NCI-H1048 (cell line): ENCODE results near the gene MARK4.
A peak's percentile ranks its signal among the peaks of the same experiment; 100 is the strongest.
"Not testable (repeated sequence)": the region's sequence is repeated elsewhere in the genome, so short reads cannot be mapped to it uniquely, and the experiment has no call there.

ENCODE experiments used
- DNase-seq: peaks from one replicate; lab custom pipeline; 2025; lab: John Stamatoyannopoulos, UW

MARK4 gene

DNA sequence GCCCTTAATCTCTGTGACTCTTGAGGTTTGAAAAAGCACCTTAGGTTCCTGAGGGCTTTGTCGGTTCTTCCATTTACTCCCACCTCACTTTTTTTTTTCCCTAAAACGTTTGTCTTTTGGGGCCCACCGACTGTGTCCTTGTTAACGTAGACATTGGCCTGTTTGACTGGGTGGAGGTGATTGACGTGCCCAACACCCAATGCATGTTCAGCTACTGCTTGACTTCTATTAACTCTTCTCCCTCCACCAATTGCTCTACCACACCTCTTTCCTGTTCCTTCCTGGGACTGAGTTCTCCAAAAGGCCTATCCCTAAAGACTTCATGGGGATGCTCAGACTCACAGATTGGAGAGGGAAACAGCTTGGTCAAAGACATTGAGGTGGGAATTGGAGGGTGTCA, 54.4 kb downstream of the MARK4 start:
- no peak for DNase-seq

DNA sequence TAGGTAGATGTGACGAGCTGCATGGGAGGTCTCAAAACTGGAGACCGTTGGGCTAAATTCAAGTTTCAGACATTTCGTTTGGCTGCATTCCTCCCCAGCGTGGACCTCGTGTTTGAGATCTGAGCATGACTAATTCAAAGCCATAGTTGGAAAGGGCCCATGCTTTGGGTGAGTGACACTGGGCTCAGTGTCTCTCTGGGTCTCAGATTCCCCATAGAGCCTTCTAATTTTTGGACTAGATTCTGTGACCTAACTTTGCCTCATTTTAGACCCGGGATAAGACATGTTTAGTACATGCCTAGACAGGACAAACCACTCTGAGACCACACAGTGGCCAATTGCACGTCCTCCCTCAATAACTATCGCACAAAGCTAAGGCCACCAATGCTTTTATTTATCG, 55.0 kb downstream of the MARK4 start:
- DNase-seq, result no peak

DNA sequence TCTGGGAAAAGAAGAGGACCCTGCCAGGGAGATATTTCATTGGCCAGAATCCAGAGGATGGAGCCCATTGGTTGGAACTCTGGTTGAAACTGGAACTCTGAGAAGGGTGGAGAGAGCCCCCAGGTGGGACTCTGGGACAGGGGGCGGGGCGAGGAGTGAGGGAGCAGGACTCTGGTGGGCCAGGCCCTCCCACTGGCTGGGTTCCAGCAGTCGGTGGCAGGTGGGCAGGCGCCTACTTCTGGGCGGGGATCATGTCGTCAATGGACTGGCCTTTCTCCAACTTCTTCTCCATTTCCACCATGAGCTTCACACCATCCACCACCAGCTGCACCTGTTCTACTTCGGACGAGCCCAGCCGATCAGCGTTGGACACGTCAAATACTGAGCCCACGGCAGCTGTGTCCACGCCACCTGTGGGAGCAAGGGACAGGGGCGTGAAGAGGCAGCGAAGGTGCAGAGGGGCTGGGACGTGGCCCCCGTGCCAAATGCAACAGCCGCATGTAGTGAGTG, 55.5 kb downstream of the MARK4 start:
- DNase-seq, result peak; percentile 28

DNA sequence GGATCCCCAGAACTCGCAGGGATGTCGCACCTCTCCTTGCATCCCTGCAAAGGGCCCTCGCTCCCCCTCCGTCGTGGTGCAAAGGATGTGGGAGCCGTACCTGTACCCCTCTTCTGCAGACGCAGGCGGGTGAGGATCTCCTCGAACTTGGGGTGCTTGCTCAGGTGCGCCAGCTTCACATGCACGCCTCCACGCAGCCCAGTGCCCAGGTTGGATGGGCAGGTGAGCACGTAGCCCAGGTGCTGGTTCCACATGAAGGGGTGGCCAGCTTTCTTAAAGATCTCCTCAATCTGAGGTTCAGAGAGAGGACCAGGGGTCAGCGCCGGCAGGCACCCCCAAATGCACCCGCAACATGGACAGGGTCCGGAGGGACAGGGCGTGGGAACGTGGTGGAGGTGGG, 56.3 kb downstream of the MARK4 start:
- DNase-seq, result no peak

DNA sequence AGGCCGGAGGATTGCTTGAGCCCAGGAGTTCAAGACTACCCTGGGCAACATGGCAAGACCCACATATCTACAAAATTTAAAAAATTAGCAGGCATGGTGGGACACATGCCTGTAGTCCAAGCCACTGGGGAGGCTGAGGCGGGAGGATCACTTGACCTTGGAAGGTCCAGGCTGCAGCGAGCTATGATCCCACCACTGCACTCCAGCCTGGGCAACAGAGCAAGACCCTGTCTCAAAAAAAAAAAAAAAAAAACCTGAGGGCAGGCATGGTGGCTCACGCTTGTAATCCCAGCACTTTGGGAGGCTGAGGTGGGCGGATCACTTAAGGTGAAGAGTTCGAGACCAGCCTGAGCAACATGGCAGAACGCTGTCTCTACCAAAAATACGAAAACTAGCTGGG, 58.3 kb downstream of the MARK4 start:
- DNase-seq, result not testable (repeated sequence)

DNA sequence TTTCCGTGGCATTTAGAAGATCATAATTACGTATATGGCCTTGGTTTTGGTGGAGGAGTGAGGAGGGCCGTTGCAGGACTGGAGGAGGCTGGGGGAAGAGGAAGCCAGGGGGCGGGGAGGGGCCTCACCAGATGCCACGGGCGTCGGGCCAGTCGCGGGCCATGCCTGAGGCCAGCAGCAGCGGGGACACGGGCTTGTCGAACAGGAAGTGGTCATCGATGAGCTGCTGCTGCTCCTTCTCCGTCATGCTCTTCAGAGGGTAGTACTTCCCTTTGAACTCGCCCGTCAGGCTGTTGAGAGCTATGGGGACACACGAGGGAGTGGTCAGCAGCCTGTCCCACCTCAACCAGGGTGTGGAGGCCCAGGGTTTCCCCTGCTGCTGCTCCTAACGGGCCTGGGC, 60.5 kb downstream of the MARK4 start:
- DNase-seq, result no peak

DNA sequence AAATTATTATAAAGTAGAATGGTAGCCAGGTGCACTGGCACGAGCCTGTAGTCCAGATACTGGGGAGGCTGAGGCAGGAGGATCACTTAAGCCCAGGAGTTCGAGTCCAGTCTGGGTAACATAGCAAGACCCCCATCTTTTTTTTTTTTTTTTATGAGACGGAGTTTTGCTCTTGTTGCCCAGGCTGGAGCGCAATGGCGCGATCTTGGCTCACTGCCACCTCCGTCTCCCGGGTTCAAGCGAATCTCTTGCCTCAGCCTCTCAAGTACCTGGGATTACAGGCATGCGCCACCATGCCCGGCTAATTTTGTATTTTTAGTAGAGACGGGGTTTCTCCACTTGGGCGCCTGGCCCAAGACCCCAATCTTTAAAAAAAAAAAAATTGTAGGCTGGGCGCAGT, 61.2 kb downstream of the MARK4 start:
- DNase-seq, result not testable (repeated sequence)

DNA sequence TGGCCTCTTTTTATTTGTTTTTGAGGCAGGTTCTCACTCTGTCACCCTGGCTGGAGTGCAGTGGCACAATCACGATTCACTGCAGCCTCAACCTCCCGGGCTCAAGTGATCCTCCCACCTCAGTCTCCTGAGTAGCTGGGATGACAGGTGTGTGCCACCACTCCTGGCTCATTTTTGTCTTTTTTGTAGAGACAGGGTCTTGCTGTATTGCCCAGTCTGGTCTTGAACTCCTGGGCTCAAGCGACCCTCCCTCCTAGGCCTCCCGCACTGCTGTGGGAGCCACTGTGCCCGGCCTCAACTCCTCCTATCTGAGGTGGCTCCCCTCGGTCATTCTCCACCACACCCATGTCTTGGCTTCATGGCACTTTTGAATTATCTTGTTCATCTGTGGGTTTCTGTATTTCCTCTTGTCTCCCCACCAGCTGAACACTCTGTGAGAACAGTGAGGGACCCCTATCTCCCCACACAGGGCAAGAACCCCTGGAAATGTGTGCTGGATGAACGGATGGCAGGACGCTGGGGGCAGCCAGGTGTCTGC, 63.7 kb downstream of the MARK4 start:
- no peak for DNase-seq

DNA sequence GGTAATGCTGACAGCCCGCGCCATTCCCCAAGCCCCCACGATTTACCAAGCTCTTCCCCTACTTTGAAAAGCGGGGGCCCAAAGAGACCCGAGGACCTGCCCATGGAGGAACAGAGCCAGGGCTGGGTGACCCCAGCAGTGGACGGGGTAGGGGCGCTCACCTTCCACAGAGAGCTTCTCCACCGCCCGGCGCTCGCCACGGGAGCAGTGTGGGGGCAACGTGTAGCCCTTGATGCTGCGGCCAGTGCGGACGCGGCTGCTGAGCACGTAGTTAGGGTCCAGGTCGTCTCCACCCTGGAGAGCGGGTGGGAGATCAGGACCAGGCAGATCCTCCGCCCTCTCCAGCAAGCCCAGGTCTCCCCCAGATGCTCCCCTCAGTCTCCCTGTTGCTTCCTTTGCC, 64.2 kb downstream of the MARK4 start:
- DNase-seq, result no peak

DNA sequence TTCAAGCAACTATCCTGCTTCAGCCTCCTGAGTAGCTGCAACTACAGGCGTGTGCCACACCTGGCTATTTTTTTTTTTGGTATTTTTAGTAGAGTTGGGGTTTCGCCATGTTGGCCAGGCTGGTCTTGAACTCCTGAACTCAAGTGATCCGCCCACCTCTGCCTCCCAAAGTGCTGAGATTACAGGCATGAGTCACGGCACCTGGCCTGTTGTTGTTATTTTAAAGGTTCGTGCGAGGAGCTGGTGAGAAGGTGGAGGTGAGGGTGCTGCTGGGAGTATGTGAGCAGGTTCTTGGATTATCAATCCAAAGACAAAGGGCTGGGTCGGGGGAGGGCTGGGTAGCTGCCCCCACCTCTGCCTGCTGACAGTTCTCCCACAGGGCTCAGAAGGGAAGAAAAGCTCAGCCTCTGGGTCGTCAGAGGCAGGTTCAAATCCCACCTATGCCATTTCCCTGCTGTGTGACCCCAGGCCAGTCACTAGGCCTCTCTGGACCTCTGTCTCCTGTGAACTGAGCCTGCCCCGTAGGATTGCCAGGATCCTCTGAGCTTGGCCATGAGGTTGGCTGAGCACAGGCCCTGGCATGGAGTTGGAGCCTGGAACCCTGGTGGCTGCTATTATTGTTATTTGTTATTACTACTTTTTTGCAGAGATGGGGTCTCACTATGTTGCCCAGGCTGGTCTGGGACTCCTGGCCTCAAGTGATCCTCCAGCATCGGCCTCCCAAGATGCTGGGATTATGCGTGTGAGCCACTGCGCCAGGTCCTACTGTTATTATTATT, 70.1 kb downstream of the MARK4 start:
- no peak for DNase-seq

DNA sequence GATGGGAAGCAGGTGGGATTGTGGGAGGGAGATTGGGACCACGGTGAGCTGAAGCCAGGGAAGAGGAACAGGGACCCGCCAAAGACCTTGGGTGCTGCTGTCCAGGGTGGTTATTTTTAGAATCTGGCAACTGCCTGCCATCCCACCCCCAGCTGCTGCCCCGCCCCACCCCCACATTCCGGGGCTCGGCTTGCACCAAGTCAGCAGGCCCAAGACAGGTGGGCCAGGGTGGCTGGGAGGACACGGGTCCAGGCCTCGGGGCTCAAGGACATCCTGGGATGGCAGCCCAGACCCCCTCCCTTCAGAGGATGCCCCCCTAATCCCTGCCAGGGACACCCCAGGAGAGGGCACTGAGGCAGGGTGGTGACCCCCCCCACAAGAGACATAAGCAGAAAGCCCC, 70.8 kb downstream of the MARK4 start:
- no peak for DNase-seq

DNA sequence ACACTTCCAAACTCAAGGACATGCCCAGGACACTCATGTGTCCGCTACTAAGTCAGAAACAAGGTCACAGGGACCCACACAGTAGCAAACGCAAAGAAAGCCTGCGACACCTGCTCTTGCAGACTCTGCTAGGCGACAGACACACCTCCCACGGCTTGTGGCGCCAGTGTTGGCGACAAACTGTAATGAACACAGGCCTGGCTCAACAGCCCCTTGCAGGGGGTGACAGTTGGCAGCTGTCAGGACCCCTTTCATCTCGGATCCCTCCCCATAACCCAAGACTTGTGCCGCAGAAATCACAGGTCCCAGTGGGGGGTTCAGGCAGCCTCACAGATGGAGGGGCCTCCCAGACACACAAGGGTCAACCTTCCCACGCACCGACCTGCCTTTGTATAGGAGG, 71.2 kb downstream of the MARK4 start:
- DNase-seq, result no peak

DNA sequence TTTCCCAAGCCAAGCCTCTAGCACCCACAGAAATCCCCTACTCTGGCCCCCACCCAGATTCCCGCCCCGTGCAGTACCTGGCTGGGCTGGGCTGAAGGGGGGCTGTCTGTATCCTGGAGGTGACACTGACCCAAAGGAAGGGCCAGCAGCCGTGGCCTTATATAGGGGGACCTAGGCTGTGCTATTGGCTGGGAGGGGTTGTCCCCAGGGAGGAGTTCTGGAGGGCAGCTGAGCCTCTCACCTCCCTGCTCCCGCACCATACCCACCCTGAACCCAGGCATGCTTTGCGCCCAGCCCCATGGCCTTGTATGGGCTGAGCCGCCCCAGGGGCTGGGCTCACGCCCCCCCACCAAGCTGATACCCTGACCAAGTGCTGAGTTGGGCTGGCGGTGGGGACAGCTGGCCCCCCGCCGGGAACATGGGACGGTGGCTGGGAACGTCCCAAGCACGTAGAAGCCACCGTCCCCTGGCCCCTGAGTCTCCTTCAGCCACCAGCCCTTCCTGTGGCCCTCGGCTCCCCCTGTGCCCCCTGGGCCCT, 71.7 kb downstream of the MARK4 start, which contains the start of gene CKM:
Gene CKM, minus strand, starts transcription at position 132 of the 538 bp plus-strand sequence. CDS start 3,162 bp downstream, outside the sequence.
- no peak for DNase-seq

DNA sequence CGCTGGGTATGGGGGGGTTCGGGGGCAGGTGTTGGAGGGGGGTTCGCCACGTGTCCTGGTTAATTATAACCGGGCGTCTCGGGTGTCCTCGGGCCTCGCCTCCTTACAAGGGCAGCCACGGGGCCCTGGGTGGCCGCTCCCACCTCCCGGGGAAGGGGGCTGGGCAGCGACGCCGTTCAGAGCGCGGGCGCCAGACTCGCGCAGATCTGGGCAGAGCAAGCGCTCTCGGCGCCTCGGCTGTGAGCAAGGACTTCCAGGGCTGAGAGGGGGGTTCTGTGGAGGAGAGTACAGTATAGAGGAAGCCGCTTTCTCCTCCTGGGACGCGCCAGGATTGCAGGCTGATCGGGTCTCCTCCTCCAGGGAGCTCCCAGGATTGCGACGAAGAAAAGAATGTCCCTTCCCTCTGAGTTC, 72.6 kb downstream of the MARK4 start:
- no peak for DNase-seq

DNA sequence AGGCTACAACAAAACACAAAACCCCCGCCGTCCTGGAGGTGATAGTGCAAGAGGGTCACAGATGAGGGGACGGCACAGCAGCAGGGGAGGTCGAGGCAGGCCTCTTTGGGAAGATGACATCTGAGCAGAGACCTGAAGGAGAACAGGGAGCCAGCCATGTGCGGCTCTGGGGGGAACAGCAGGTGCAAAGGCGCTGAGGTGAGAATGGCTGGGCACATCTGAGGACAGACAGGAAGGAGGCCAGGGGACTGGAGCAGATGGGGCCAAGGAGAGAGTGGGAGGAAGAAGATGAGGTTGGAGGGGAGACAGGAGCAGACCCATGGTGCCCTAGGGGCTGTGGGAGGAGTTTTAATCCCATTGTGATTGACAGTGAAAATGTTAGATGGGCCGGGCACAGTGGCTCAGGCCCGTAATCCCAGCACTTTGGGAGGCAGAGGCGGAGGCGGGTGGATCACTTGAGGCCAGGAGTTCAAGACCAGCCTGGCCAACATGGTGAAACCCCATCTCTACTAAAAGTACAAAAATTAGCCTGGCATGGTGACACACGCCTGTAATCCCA, 73.4 kb downstream of the MARK4 start:
- no peak for DNase-seq

DNA sequence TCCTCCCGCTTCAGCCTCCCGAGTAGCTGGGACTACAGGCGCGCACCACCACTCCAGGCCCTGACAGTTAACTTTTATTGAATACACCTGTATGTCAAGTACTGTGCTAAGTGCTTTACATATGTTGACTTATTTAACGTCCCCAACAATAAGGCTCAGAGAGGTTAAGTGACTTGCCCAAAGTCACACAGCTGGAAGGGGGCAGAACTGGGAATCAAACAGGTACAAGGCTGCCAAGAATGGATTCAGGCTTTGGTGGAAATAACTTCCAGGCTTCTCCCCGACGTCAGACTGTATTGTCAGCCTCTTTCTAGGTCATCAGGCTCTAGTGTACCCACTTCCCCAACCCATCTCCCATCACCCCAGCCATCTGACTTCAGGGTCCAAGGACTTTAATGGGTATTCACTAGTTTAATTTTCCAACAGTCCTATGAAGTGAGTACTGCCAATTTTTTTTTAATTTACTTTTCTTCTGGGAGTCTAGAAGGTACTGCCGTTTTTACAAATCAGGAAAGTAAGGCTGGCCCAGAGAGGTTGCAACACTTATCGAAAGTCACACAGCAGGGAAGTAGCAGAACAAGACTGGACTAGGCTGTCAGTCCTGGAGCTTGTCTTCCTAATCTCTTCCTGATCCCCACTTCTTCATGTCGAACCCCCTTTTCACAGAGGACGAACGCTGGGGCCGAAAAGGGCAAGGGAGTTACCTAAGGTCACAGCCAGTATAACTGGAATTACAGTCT, 76.5 kb downstream of the MARK4 start:
- no peak for DNase-seq

DNA sequence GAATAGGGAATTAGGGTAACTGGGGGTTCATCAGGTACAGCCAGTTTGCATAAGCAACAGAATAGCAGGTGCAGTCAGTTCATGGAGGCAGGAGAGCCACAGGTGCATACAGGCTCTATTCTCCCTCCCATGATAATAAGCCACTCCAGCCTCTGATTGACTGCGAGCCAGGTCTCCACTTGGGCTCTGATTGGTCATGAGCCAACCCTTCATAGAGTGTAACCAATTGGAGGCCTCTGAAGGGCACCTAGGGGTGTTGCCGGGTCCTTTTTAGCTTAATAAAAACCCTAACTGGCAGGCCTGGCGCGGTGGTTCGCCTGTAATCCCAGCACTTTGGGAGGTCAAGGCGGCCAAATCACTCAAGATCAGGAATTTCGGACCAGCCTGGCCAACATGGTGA, 80.3 kb downstream of the MARK4 start:
- no peak for DNase-seq

DNA sequence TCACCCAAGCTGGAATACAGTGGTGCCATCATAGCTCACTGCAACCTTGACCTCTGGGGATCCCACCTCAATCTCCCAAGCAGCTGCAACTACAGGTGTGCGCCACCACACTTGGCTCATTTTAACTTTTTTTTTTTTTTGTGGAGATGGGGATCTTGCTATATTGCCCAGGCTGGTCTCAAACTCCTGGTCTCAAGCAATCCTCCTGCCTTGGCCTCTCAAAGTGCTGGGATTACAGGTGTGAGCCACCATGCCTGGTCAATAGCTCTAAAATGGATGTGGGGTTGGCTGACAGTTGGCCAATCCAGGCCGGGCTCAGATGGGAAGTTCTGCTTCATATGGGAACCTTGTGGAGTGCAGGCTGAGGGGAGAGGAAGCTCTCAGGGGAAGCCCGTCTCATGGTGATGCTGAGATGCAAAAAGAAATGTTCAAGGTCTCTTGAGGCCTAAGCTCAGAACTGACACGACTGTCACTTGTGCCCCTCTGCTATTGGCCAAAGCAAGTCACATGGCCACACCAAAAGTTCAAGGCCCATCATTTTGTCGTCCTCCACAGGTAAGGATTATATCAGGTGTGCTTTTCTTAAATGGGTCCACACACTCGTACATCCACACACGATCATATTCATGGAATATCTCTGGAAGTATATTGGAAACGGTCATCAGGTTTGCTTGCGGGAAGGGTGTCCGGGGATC, 82.7 kb downstream of the MARK4 start:
- DNase-seq, result no peak

DNA sequence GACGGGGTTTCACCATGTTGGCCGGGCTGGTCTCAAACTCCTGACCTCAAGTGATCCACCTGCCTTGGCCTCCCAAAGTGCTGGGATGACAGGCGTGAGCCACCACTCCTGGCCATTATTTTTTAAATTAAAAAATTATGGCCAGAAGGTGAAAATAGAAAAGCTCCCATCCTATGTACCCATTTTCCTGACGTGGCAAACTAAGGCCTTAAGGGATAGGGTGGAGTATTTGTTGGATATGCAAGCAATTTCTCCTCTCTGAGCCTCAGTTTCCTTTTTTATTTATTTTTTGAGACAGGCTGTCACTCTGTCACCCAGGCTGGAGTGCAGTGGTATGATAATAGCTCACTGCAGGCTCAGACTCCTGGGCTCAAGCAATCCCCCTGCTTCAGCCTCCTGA, 83.8 kb downstream of the MARK4 start:
- DNase-seq, result not testable (repeated sequence)

DNA sequence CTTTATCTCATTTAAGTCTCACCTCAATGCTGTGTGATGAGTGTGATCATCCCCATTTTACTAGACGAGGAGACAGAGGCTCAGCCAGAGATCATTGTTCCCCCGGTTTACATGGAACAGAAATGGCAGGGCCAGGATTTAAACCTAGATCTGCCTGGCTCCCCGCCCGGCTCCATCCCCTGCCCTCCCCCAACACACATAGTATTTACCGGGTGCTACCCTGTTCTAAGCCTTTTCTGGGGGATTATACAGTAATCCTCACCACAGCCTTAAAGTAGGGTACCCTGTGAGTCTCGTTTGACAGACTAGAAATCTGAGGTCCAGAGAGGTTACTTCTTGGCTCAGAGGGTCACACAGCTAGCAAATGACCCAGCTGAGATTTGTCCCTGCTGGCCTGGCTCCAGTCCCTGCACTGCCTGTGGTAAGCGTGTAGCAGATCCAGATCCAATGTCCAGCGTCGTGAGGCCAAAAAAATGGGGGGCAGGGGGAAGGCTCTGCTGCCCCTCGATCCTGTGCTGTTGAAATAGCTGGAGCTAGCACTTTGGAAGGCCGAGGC, 85.7 kb downstream of the MARK4 start:
- no peak for DNase-seq

DNA sequence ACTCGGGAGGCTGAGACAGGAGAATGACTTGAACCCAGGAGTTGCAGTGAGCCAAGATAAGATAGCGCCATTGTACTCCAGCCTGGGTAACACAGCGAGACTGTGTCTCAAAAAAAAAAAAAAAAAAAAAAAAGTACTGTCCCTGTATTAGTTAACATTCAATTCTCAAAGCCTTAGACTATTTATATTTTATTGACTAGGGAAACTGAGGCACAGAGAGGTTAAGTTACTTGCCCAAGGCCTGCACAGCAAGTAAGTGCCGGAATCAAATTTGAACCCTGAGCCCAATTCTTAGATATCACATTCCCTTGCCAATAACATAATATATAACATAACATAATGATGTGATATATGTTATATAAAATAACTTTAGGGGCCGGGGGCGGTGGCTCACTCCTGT, 88.6 kb downstream of the MARK4 start:
- DNase-seq, result no peak
